Caki2 (cell line): ENCODE measurements around the gene C3orf52. TPM values are rescaled to one million over a fixed set of nuclear protein-coding genes. Genes with fewer than 3 reads are reported as not detected.

Experiments
- DNase-seq: peaks from one replicate; pipeline ENCODE4 v3.0.0-alpha.2; 2015; ENCODE audit warnings: low read depth
- in situ Hi-C: cut with HindIII; loops from 2 replicates; pipeline ENCODE4 v1.10.0; 2016; ENCODE audit warnings: low sequenced_read_pairs, low pct_unique_long_range_greater_than_20kb, mixed read lengths
- total RNA-seq: library from RNA; depleted of rRNA; stranded (reverse); fragments of >200 nt; shearing (Covaris generic); gene quantifications from 2 replicates; pipeline ENCODE4 v1.2.3, GENCODE V29; 2014; ENCODE audit warnings: low replicate concordance

C3orf52 gene
- total RNA-seq, 1 experiment from 2014 or later, result 8.8 TPM

DNA sequence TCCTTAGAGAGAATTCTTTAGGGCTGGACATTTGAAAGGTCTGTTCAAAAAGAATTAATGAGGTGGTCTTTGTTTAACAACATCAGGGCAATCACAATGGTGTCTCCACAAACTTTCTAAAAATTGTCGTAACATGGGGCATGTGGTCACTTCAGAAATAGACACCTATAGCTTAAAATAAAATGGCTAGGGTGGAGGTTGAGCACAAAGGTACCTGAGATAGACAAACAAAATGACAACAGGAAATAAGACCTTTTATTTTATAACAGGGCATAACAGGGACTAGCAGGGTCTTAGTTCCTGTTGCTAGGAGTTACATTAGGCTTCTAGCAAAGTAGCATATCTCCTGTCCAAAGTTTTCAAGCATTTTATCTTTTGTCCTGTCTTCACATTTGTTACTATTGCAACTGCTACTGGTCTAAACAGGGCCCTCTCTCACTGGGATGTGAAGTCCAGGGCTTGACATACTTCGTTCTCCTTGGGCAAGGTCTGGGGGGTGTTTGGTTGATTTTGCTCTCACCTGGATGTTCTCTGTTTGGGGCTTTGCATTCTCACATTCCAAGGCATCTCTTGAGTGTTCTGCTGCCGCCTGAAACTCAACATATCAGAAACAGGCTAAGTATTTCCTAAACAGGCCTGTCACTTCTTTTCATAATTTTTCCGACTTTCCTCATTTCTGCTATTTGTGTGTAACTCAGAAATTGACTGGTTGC, 43.9 kb downstream of the C3orf52 start:
- in situ Hi-C loops, result no loop called here
- no peak for DNase-seq

DNA sequence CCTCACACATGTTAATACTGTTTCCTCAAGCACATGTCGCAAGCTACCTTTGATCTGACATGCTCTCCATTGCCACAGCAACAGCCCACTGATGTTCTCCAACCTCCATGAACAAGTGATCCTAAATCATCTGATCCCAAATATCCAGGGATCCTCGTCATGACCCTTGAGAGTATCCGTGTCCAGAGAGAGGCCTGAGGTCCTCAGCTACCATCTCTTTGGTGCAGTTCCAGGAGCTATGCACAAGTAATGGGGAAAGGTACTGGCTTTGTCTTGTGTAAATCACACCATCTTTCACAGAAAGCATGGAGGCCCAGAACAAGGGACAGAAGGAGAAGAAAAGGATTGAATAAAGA, 44.4 kb downstream of the C3orf52 start:
- DNase-seq, result no peak
- in situ Hi-C loops, result no loop called here

GRCh38 chr3:112131111-112131510, 44.9 kb downstream of the C3orf52 start:
- in situ Hi-C loops, result no loop called here

GRCh38 chr3:112132088-112132487, 45.9 kb downstream of the C3orf52 start:
- DNase-seq, result no peak
- in situ Hi-C loops, result no loop called here

More at GRCh38 chr3:112131111-112131510, 44.9 kb downstream of the C3orf52 start:
- no peak for DNase-seq

GRCh38 chr3:112132554-112132953, 46.4 kb downstream of the C3orf52 start:
- in situ Hi-C loops, result no loop called here
- no peak for DNase-seq

DNA sequence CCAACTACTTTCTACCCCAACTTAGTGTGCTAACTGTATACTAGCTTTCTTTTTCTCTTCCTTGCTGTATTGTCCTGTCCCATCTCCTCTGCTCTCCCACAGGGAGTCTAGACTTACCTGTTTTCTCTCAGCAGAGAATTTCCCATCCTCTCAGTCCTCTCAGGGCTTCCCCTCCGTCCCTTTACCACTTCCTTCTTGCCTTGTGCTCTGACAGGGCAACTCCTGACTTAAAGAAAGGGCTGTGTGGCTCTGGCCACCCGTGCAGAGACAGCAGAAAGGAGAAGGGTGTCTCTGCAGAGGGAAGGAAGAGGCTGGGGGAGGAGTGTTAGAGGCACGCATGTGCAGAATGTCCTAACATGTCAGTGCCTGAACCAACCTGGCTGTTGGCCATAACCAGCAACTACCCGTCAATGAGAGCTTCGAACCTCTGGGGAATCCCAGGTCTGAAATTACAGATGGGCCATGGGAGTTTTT, 46.8 kb downstream of the C3orf52 start, which contains the start of gene GCSAM:
Gene GCSAM, minus strand, starts transcription at position 274 of the 474 bp plus-strand sequence. Its CDS starts 128 bp downstream, at position 146.
- in situ Hi-C loops, result no loop called here
- no peak for DNase-seq

DNA sequence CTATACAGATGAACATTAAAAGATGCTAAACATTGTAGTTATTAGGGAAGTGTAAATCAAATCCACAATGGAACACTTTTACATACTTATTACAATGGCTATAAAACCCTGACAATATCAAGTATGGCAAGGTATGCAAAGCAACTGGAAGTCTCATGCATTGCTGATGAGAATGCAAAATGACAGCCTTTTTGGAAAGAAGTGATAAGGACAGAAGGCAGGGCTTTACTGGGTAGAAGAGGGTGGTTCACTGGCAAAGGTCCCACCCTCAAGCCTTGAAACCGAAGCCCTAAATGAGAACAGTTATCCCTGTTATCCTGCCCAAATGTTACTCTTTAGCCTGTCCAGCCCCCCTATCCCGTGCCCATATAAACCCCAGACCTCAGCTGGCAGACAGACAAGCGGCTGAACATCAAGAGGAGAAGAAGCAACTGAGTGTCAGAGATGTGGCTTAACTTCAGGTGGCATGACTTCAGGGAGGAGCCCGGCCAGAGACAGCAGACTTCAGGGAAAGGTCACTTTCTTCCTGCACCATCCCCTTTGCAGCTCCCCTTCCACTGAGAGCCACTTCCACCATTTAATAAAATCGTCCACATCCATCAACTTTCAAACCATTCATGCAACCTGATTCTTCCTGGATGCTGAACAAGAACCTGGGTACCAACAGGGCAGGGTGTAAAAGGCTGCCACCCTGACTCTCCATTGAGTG, 47.6 kb downstream of the C3orf52 start:
- no peak for DNase-seq
- in situ Hi-C loops, result no loop called here

GRCh38 chr3:112134335-112135124, 48.3 kb downstream of the C3orf52 start:
- DNase-seq, result peak; percentile 13
- in situ Hi-C loops, result no loop called here

GRCh38 chr3:112136046-112136445, 49.9 kb downstream of the C3orf52 start:
- in situ Hi-C loops, result no loop called here
- DNase-seq, result no peak

DNA sequence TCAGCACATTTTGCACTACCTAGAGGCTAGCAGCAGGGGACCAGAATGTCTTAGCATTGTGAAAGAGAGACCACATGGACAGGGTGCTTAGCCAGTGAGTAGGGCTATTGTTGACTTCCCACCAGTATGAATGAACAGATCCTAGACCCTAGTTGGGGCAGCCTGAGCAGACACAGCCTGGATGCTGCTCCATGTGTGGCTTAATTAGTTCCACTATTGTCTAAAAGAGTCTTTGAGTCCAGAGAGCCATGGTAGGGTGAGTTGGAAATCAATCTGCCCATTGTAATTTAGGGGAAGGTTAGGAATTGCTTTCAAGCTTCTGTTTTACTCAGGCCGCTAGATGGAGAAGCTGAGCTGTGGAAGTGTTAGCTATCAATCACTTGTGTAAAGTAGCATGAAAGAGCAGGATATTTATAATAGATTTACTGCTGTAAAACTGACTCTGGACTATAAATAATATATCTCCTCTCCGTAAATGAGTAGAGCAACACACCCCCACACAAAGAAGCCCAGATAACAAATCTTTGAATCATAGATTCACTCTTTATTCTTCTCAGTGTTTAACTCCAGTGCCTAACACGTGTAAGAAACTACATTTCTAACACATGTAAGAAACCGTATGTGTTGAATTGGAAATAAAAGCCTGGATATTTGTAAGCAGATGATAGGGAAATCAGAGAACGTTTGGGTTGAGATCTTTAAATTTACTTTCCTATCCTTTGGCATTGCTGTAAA, 50.9 kb downstream of the C3orf52 start:
- DNase-seq, result peak; percentile 24

DNA sequence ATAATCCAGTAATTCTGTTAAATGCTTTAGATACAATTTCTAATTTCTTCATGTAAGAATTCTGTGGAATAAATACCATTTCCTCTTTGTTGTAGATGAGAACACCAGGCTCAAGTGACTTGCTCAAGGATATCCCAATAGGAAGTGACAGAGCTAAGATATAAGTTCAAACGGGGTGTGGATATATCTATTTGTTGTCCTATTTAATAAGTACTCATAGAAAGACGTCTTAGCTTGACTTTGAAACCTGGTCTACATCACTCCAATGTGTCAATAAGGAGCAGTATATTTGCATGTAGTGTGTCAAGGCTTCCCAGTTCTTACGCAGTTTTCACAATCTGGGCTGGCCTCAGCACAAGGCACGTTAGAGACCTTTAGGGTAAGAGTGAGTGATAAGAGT, 51.6 kb downstream of the C3orf52 start:
- in situ Hi-C loops, result no loop called here
- no peak for DNase-seq

More for the DNA sequence above, 50.9 kb downstream of the C3orf52 start:
- in situ Hi-C loops, result no loop called here

DNA sequence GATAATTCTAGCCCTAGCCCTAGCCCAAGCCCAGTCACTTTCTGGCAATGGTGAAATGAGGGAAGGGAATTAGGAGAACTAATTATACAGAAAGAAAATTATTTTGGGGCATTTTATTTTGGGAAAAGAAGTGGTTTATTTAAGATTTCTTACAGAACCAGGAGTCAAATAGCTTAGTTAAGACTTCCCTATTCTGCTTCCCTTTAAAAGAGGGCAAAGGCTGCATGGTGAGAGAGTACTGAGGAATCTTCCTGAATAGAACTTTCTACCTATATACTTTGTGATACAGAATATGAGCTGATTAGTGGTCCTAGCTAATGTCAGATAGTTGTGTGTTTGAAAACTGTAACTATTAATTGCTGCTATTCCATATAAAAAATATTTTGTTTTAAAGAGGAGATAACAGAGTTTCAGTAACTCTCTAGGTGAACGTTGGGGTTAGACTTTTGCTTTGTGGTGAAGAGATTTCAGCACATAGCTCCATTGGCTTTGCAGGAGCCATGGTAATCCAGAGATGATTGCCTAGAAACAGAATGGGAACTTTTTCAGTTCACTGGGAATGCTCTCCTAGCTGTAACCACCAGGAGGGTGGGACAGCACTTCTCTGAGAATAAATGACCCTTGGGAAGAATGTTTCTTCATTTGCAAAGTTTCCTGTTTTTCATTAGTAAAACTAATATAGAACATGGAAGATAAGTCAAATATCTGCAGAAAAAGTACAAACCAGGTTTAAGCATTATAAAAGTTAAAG, 52.2 kb downstream of the C3orf52 start:
- no peak for DNase-seq
- in situ Hi-C loops, result no loop called here

DNA sequence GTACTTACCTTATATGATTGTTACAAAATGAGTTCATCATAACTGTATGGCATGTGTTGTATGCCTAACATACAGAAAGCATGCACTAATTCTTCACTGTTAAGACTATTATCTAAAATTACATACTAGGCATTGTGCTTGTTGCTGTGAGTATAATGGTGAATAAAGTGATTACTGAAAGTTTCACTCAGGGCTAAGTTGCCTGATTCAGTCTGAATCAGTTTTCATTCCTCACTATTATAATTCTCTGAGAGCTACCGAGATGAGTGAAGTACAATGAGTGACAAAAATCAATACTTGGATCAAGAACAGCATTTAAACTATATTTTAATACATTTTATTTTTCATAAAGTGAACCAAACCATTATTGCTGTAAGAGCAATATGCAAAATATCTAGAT, 54.4 kb downstream of the C3orf52 start:
- no peak for DNase-seq
- in situ Hi-C loops, result no loop called here

- in situ Hi-C loops, result no loop called here
- DNase-seq, result no peak
Observed at GRCh38 chr3:112141293-112141692, 55.1 kb downstream of the C3orf52 start.

- DNase-seq, result no peak
- in situ Hi-C loops, result no loop called here
Observed at GRCh38 chr3:112143251-112143650, 57.1 kb downstream of the C3orf52 start.

- DNase-seq, result no peak
- in situ Hi-C loops, result no loop called here
Observed at GRCh38 chr3:112143689-112144088, 57.5 kb downstream of the C3orf52 start.

DNA sequence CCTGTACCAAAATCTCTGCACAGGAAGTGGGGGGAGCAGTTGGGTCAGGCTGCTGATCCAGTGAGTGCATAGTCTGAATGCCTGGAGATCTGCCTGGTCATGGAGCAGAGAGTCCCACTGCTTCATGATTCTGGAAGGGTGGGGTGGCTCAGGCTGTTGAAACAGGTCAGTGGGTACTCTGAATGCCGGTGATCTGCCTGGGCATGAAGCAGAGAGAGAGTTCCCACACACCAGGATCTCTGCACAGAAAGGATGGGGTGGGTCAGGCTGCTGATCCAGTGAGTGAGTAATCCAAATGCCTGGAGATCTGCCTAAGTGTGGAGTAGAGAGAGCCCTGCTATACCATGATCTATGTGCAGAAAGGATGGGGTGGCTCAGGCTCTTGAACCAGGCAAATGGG, 62.9 kb downstream of the C3orf52 start:
- in situ Hi-C loops, result no loop called here

DNA sequence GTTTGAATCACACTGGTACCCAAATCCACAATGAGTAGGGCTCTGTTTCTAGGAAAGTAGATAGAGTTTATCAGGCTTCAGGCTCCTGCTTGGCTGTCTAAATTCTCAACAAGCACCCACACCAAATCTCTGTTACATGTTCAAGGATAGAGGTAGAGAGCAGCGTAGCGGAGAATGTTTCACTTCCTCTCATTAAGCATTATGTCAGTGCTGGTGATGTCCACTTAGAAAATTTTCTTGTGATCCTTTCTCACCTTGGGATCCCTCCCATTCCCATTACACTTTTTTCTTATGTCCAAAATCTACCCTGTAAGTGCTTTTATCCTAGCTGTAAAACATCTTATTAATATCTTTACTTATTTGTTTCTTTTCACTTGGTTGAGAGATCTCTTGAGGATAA, 81.6 kb downstream of the C3orf52 start:
- DNase-seq, result no peak
- in situ Hi-C loops, result no loop called here

More for the DNA sequence above, 62.9 kb downstream of the C3orf52 start:
- DNase-seq, result no peak
